Measurements from ENCODE around the gene MVD.

Gene MVD

GRCh38 chr16:88640498-88641247, 22.2 kb downstream of the MVD start:
- Histone ChIP-seq H3K36me3 (ENCODE audit: control insufficient read depth, insufficient read depth, low read length) (no peaks in the 10 kb centered on the region), H3K9ac (no peak overlapping the region), H3K27ac (no peak overlapping the region), H3K4me2 (ENCODE audit: low read length) (no peak overlapping the region), H3K9me3 (ENCODE audit: control insufficient read depth, low read length) (no peaks in the 10 kb centered on the region), H2AFZ (no peak overlapping the region), H3K79me2 (no peaks in the 10 kb centered on the region), H3K27me3 (ENCODE audit: control insufficient read depth, insufficient read depth, low read length) (no peaks in the 10 kb centered on the region), H3K4me1 (no peaks in the 10 kb centered on the region), H3K4me3 (ENCODE audit: low read depth, low read length) (no peak overlapping the region)
- TF ChIP-seq, protein P1, sequence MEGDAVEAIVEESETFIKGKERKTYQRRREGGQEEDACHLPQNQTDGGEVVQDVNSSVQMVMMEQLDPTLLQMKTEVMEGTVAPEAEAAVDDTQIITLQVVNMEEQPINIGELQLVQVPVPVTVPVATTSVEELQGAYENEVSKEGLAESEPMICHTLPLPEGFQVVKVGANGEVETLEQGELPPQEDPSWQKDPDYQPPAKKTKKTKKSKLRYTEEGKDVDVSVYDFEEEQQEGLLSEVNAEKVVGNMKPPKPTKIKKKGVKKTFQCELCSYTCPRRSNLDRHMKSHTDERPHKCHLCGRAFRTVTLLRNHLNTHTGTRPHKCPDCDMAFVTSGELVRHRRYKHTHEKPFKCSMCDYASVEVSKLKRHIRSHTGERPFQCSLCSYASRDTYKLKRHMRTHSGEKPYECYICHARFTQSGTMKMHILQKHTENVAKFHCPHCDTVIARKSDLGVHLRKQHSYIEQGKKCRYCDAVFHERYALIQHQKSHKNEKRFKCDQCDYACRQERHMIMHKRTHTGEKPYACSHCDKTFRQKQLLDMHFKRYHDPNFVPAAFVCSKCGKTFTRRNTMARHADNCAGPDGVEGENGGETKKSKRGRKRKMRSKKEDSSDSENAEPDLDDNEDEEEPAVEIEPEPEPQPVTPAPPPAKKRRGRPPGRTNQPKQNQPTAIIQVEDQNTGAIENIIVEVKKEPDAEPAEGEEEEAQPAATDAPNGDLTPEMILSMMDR (IDR thresholded peaks at IDR 0.05): no peak

DNA sequence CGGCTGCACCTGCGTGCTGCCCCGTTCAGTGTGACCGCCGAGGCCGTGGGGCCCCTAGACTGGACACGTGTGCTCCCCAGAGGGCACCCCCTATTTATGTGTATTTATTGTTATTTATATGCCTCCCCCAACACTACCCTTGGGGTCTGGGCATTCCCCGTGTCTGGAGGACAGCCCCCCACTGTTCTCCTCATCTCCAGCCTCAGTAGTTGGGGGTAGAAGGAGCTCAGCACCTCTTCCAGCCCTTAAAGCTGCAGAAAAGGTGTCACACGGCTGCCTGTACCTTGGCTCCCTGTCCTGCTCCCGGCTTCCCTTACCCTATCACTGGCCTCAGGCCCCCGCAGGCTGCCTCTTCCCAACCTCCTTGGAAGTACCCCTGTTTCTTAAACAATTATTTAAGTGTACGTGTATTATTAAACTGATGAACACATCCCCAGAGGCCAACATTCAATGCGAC, 22.8 kb downstream of the MVD start:
- TF ChIP-seq, protein P1 (IDR thresholded peaks at IDR 0.05): no peak
- no peak overlapping the region for H3K9ac ChIP-seq
- H3K27me3 ChIP-seq (ENCODE audit: control insufficient read depth, insufficient read depth, low read length): no peaks in the 10 kb centered on the region

DNA sequence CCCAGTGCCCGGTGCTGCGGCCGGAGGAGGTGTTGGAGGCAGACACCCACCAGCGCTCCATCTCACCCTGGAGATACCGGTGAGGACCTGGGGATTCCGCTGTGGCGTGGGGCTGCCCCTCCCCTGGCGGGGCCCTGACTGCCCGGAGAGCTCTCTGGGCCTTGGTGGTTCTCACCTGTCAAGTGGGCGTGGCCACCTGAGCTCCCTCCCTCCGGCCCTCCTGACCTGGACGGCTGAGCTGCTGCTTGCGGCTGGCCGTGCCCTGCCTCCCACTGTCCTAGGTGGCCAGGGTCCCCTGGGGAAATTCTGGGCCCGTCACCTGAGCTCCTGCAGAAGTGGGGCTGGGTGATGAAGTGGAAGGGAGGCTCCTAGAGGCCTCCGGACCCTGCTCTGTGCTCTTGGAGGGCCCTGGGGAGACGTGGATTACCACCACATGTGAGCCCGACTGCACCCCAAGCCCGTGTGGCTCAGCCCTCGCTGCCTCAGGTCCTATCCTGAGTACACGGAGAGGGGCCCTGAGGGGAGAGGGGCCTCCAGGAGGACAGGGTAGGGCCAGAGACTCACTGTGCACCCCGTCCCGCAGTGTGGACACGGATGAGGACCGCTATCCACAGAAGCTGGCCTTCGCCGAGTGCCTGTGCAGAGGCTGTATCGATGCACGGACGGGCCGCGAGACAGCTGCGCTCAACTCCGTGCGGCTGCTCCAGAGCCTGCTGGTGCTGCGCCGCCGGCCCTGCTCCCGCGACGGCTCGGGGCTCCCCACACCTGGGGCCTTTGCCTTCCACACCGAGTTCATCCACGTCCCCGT, 23.5 kb downstream of the MVD start:
- no peaks in the 10 kb centered on the region for H3K36me3 ChIP-seq (ENCODE audit: control insufficient read depth, insufficient read depth, low read length)
- H3K9ac ChIP-seq: no peak overlapping the region
- H3K4me3 ChIP-seq (ENCODE audit: low read depth, low read length): no peak overlapping the region
- no peak overlapping the region for H2AFZ ChIP-seq
- no peaks in the 10 kb centered on the region for H3K9me3 ChIP-seq (ENCODE audit: control insufficient read depth, low read length)
- TF ChIP-seq, protein P1 (IDR thresholded peaks at IDR 0.05): no peak
- no peaks in the 10 kb centered on the region for H3K4me1 ChIP-seq
- no peak overlapping the region for H3K27ac ChIP-seq
- H3K27me3 ChIP-seq (ENCODE audit: control insufficient read depth, insufficient read depth, low read length): no peaks in the 10 kb centered on the region
- no peaks in the 10 kb centered on the region for H3K79me2 ChIP-seq
- no peak overlapping the region for H3K4me2 ChIP-seq (ENCODE audit: low read length)

More for the DNA sequence above, 22.8 kb downstream of the MVD start:
- Histone ChIP-seq H3K36me3 (ENCODE audit: control insufficient read depth, insufficient read depth, low read length) (no peaks in the 10 kb centered on the region), H3K4me1 (no peaks in the 10 kb centered on the region), H3K9me3 (ENCODE audit: control insufficient read depth, low read length) (no peaks in the 10 kb centered on the region), H3K4me2 (ENCODE audit: low read length) (no peak overlapping the region), H2AFZ (no peak overlapping the region), H3K4me3 (ENCODE audit: low read depth, low read length) (no peak overlapping the region), H3K79me2 (no peaks in the 10 kb centered on the region), H3K27ac (no peak overlapping the region)

GRCh38 chr16:88638323-88639230, 24.3 kb downstream of the MVD start, which contains the start of gene IL17C:
Gene IL17C (plus strand): TSS chr16:88638572. CDS start chr16:88638642, 70 bp downstream.
- no peak within 1 kb of the TSS for H2AFZ ChIP-seq
- no peak within 1 kb of the TSS for H3K9ac ChIP-seq
- no peak within 1 kb of the TSS for H3K4me2 ChIP-seq (ENCODE audit: low read length)
- no peaks in the 10 kb centered on the region for H3K9me3 ChIP-seq (ENCODE audit: control insufficient read depth, low read length)
- H3K79me2 ChIP-seq: no peaks in the 10 kb centered on the region
- TF ChIP-seq, protein P1 (IDR thresholded peaks at IDR 0.05): no peak
- H3K36me3 ChIP-seq (ENCODE audit: control insufficient read depth, insufficient read depth, low read length): no peaks in the 10 kb centered on the region
- H3K4me1 ChIP-seq: no peaks in the 10 kb centered on the region
- no peak within 1 kb of the TSS for H3K27ac ChIP-seq
- H3K27me3 ChIP-seq (ENCODE audit: control insufficient read depth, insufficient read depth, low read length): no peaks in the 10 kb centered on the region
- no peak within 1 kb of the TSS for H3K4me3 ChIP-seq (ENCODE audit: low read depth, low read length)
